NCI-H1694 (cell line): Measurements from ENCODE around the gene WWOX.

ENCODE experiments used
- DNase-seq: peaks from one replicate; lab custom pipeline; 2025; lab: John Stamatoyannopoulos, UW

The WWOX gene

GRCh38 chr16:78195797-78196196, 96.3 kb downstream of the WWOX start:
- no peak for DNase-seq

- no peak for DNase-seq
These were observed 97.0 kb downstream of the WWOX start for GRCh38 chr16:78196502-78196901.

- no peak for DNase-seq
These were observed 98.8 kb downstream of the WWOX start for GRCh38 chr16:78198288-78198687.

- DNase-seq = no peak
These were observed 100.0 kb downstream of the WWOX start for GRCh38 chr16:78199325-78200022.

- DNase-seq = no peak
These were observed 100.6 kb downstream of the WWOX start for GRCh38 chr16:78200023-78200389.

GRCh38 chr16:78200623-78201096, 101.2 kb downstream of the WWOX start:
- no peak for DNase-seq

- DNase-seq = no peak
These were observed 106.1 kb downstream of the WWOX start for GRCh38 chr16:78205506-78205905.

GRCh38 chr16:78206623-78207223, 107.3 kb downstream of the WWOX start:
- DNase-seq = no peak

GRCh38 chr16:78209951-78210661, 110.7 kb downstream of the WWOX start:
- no peak for DNase-seq

GRCh38 chr16:78211020-78211599, 111.7 kb downstream of the WWOX start:
- no peak for DNase-seq

GRCh38 chr16:78211946-78212345, 112.5 kb downstream of the WWOX start:
- DNase-seq = no peak

- DNase-seq = no peak
These were observed 113.2 kb downstream of the WWOX start for GRCh38 chr16:78212674-78213073.

- no peak for DNase-seq
These were observed 114.3 kb downstream of the WWOX start for GRCh38 chr16:78213751-78214150.

GRCh38 chr16:78215222-78215621, 115.8 kb downstream of the WWOX start:
- DNase-seq = no peak

- no peak for DNase-seq
These were observed 116.8 kb downstream of the WWOX start for GRCh38 chr16:78216166-78216745.

GRCh38 chr16:78217276-78217675, 117.8 kb downstream of the WWOX start:
- no peak for DNase-seq

- no peak for DNase-seq
These were observed 118.8 kb downstream of the WWOX start for GRCh38 chr16:78218279-78218678.

- no peak for DNase-seq
These were observed 119.6 kb downstream of the WWOX start for GRCh38 chr16:78218856-78219651.

- no peak for DNase-seq
These were observed 121.1 kb downstream of the WWOX start for GRCh38 chr16:78220571-78220970.

GRCh38 chr16:78221892-78222291, 122.4 kb downstream of the WWOX start:
- DNase-seq = no peak

- DNase-seq = no peak
These were observed 124.9 kb downstream of the WWOX start for GRCh38 chr16:78224342-78224741.

- DNase-seq = no peak
These were observed 126.5 kb downstream of the WWOX start for GRCh38 chr16:78225919-78226318.
